Measurements from ENCODE around the gene CEP72.
"Not testable (repeated sequence)": the region's sequence is repeated elsewhere in the genome, so short reads cannot be mapped to it uniquely, and the experiment has no call there.

Gene CEP72

GRCh38 chr5:573976-574375 is 38.2 kb upstream of the CEP72 start:
- H3K27ac ChIP-seq = no peak overlapping the region
- no peak for TF ChIP-seq ZFX (IDR thresholded peaks at IDR 0.05; ENCODE audit: borderline replicate concordance)
- TF ChIP-seq, protein P1, sequence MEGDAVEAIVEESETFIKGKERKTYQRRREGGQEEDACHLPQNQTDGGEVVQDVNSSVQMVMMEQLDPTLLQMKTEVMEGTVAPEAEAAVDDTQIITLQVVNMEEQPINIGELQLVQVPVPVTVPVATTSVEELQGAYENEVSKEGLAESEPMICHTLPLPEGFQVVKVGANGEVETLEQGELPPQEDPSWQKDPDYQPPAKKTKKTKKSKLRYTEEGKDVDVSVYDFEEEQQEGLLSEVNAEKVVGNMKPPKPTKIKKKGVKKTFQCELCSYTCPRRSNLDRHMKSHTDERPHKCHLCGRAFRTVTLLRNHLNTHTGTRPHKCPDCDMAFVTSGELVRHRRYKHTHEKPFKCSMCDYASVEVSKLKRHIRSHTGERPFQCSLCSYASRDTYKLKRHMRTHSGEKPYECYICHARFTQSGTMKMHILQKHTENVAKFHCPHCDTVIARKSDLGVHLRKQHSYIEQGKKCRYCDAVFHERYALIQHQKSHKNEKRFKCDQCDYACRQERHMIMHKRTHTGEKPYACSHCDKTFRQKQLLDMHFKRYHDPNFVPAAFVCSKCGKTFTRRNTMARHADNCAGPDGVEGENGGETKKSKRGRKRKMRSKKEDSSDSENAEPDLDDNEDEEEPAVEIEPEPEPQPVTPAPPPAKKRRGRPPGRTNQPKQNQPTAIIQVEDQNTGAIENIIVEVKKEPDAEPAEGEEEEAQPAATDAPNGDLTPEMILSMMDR (IDR thresholded peaks at IDR 0.05) = no peak

GRCh38 chr5:574906-575305 is 37.2 kb upstream of the CEP72 start:
- TF ChIP-seq ZFX (IDR thresholded peaks at IDR 0.05; ENCODE audit: borderline replicate concordance) = no peak
- TF ChIP-seq, protein P1 (IDR thresholded peaks at IDR 0.05) = no peak
- H3K27ac ChIP-seq = no peak overlapping the region

DNA sequence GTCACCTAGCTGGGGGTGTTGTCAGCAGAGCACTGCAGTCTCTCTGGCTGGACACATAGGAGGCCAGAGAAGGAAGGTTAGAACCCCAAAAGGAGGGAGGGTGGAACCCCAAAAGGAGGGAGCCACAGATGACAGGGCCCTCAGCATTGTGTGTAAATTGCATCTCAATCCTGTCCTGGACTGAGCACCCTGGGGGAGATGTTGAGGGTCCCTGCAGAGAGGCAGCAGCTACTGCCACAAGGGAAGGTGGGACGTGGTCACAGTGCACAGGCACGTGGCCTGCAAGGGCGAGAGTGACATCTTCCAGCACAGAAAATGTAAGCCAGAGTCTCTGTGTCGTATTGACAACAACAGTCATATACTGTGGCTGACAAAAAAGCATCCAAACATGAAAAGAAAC is 36.5 kb upstream of the CEP72 start:
- H3K27ac ChIP-seq = no peak overlapping the region
- TF ChIP-seq, protein P1 (IDR thresholded peaks at IDR 0.05) = no peak
- no peak for TF ChIP-seq ZFX (IDR thresholded peaks at IDR 0.05; ENCODE audit: borderline replicate concordance)

DNA sequence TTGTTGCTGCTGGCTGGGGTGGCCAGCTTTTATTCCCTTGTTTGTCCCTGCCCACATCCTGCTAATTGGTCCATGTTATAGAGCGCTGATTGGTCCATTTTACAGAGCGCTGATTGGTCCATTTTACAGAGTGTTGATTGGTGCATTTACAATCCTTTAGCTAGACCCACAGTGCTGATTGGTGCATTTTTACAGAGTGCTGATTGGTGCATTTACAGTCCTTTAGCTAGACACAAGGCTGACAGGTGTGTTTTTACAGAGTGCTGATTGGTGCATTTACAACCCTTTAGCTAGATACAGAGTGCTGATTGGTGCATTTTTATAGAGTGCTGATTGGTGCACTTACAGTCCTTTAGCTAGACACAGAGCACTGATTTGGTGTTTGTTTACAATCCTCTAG is 34.9 kb upstream of the CEP72 start:
- not testable (repeated sequence) for H3K27ac ChIP-seq

DNA sequence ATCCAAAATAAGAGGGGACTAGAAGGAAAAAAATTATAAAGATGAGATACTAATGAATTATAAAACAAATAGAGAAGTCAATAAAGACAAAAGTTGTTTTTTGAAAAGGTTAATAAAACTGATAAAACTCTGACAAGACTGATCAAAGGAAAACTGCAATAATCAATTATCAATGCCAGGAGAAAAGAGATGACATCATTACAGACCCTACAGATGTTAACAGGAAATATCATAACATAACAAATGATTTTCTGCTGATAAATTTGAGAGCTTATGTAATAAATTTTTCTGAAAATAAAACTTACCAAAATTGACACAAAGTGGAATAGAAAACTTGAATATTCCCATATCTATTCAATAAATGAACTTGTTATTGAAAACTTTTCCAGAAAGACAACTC is 34.3 kb upstream of the CEP72 start:
- no peak overlapping the region for H3K27ac ChIP-seq
- TF ChIP-seq, protein P1 (IDR thresholded peaks at IDR 0.05) = no peak
- no peak for TF ChIP-seq ZFX (IDR thresholded peaks at IDR 0.05; ENCODE audit: borderline replicate concordance)

DNA sequence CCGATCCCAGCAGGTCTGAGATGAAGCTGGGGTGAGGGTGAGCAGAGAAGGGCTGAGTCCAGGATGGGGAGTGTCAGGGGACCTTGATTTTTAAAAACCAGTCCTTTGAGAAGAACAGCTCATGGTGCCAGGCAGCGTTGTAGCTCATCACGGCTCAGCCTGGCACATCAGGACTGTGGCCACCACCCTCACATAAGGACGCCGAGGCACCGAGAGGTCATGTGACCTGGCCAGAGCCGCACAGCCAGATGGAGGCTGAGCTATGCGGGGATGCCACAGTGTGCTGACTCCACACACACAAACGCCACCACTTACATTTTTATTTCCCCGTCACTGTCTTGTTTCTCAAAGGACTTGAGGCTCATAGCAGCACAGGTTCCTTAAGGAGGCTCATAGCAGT is 32.9 kb upstream of the CEP72 start:
- TF ChIP-seq, protein P1 (IDR thresholded peaks at IDR 0.05) = no peak
- no peak for TF ChIP-seq ZFX (IDR thresholded peaks at IDR 0.05; ENCODE audit: borderline replicate concordance)
- no peak overlapping the region for H3K27ac ChIP-seq

DNA sequence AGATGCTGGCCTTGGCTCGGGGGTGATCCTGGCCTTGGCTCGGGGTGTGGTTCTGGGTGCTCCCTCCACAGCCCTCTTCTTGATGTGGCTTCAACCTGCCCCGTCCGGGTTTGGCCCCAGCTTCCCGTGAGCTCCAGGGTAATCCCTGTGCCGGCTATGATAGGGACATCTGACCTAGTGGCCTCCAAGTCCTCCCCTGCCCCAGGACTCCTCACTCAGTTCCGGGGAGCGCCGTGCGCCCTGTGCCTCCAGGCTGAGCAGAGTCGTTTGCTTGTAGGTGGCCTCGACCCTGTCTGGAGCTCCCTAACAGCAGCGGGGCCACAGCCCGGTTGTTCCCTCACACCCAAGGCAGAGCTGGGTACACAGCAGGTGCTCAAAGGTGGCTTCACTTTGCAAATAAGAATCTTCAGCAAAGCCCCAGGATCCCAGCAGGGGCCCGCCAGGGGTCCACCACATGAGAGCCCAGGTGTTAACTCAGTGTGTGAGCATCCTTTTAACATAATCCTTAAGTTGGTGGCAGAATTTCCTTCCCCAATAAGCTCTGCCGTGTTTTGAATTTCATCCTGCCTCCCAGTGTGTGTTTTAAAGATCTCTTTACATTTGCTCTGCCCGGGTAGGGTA is 32.3 kb upstream of the CEP72 start:
- no peak overlapping the region for H3K27ac ChIP-seq
- TF ChIP-seq, protein P1 (IDR thresholded peaks at IDR 0.05) = no peak
- no peak for TF ChIP-seq ZFX (IDR thresholded peaks at IDR 0.05; ENCODE audit: borderline replicate concordance)

DNA sequence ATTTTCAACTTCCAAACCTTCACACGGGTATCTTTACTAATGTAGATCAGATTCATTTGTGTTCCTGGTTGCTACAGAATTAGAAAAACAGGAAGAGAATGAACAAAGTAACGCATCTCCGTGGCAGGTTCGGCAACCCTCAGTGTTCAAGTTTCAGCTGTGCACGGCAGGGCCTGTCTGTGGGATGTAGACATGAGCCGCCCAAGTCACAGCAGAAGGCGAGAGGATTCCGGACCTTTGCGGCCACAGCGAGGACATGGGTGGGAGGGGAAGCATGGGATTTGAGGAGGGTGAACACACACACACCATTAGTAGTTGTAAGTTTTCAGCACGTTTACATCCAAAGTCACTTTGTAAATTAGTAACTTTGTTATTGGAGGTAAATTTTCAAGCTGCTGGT is 31.7 kb upstream of the CEP72 start:
- TF ChIP-seq, protein P1 (IDR thresholded peaks at IDR 0.05) = no peak
- TF ChIP-seq ZFX (IDR thresholded peaks at IDR 0.05; ENCODE audit: borderline replicate concordance) = no peak

More for the DNA sequence above, 31.7 kb upstream of the CEP72 start:
- no peak overlapping the region for H3K27ac ChIP-seq

Data from 22Rv1 (cell line).